ENCODE results near the gene FPR1.

The FPR1 gene

DNA sequence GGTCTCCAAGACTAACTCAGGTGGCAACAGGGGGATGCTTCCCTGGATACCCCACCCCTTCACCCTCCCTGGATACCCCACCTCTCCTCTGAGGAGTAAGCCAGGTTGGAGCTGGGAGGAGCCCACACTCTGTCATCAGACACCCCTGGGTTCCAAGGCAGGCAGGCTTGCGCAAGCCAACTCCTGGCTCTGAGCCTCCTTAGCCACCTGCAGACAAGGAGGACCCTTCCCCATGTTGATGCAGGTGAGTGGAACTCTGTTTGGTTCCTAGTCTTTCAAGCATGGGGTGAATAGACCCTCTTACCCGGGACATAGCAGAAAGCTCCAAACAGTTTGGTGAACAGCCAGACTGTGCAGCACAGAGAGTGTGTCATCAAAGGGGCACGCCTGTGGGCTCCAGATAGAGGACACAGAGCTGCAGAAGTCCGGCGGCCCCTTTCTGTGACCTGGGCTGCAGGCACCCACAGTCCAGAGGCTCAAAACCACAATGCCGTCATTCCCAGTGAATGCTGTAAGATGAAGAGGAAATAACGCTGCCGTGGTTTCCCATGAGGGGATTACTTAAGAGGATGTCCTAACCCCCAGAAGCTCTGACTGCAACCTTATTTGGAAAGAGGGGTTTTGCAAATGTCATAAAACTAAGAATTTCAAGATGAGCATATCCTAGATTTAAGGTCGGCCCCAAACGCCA lies 15.8 kb downstream of the FPR1 start:
- no peak for DNase-seq

DNA sequence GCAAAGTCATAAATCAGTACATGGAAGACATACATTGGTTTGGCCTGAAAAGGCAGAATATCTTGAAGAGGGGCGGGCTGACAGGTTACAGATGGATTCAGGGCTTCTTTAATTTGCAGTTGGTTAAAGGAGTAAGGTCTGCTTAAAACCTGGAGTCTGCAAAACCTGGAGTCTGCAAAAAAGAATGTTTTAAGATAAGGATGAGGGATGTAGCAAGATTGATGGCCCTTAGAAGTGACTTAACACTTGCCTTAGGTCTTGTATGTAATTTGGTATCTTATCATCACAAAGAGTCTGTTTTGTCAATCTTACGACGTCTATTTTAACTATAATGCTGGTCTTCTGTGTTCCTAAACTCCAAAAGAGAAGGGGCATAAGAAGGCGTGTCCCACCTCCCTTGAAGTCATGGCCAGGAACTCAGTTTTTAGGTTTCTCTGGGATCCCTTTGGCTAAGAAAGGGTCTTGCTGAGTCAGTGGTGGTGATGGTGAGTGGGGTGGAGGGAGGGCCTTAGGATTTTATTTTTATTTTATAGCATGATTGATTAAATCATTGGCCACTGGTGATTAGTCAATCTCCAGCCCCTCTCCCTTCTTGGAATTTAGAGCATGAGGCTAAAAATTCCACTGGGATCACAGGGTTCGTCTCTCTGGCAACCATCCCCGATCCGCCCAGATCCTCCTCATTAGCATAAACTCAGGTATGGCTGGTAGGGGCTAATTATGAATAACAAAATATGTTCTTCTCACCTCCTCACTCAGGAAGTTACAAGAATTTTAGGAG lies 17.7 kb downstream of the FPR1 start:
- no peak for DNase-seq

DNA sequence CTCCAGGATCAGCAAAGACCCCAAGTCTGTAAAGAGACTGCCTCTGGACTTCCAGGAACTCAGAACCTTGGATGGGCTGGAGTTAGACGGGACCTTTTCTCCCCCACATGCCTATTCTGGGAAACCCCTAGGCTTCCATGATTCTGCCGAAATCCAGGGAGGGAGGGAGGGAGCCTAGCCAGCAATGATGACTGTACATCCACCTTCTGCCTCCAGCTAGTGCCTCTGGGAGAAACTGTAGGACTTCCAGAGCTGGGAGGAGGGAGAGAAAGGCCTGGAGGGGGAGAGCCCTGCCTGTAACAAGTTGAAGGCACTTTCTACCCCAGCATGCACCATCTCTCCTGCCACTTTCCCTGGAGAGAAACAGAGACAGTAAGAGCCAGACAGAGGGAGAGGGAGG lies 21.9 kb downstream of the FPR1 start:
- DNase-seq: no peak

DNA sequence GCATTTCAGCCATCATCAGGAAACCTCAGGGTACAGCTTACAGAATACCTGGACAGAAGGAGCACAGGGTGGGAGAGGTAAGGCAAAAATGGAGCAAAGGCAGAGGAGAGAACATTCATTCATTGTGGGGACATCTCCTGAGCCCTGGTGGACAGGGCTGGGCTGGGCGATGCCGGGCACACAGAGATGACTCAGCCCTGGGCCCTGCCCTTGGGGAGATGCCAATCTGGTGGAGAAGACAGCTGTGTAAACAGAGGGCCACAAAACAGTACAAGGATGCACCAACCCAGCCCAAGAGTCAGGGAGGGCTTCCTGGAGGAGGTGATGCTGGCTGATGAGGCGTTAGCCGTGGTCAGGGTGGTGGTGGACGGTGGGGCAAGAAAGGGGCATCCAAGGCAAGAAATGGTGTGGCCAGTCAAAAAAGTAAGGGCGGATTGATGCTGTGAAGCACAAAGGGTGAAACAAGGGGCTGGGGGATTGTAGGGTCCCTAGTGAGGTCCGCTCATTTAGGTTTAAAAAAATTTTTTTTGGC lies 24.3 kb downstream of the FPR1 start:
- DNase-seq: no peak

DNA sequence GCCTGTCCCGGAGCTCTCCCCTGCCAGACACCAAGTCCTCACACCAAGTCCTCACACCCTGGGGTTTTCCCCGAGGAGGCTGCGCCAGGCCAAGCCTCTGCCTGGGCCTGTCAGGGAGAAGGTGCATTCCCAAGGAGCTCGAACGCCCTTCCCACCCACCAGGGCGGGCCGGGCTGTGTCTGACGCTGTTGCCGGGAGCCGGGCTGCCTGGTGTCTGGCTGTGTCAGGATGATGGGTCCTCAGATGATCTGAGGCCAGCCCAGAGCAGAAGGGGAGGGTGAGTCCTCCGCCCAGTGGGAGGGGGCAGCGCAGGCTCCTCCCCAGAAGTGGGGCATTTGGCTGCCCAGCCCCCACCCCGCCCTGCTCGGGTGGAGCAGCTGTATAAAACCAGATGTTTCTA lies 25.6 kb downstream of the FPR1 start:
- DNase-seq: no peak

DNA sequence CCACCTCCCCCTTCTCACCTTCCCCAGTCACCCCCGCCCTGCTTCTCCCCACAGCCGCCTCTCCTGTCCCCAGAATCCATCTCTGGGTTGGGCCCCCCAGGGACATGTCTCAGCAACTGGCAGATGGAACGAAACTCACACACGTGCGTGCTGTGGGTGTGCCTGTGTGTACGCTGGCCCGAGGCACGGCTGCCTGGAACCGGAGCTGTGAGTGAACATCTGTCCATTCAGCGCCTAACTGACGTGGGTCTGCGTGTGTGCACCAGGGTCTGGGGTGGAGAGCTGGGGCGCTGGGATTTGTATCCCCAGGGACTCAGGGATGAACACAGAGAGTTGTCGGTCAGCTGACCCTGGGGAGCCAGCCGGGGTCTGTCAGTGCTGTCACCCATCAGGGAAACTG lies 27.1 kb downstream of the FPR1 start:
- DNase-seq: no peak

DNA sequence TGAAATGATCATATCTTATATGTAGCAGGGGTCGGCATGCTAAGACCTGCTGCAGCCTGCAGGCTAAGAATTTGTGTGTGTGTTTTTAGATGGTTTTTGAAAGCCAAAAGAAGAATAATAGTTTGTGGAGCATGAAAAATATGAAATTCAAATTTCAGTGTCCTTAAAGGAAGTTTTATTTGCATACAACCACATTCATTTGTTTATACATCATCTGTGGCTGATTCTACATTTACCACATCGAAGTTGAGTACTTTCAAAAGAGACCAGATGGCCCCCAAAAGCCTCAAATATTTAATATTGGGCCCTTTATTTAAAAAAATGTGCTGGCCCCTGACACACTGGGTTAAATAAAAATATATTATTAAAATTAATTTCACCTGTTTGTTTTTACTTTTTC lies 29.2 kb downstream of the FPR1 start:
- no peak for DNase-seq

DNA sequence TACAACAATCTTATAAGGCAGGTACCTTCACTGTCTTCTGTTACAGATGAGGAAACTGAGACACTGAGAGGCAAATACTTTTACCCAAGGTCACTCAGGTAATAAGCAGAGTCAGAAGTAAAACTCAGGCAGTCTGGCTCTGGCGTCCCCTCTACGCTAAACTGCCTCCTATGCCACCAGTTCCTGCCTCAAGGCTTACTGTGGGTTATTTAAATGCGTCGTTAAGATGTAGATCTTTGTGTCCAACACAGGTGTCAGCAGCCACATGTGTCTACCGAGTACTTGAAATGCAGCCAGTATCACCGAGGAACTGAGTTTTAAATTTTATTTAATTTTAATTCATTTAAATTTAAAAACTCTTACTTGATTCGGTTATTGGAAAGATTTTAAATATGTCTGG lies 29.8 kb downstream of the FPR1 start:
- DNase-seq: no peak

DNA sequence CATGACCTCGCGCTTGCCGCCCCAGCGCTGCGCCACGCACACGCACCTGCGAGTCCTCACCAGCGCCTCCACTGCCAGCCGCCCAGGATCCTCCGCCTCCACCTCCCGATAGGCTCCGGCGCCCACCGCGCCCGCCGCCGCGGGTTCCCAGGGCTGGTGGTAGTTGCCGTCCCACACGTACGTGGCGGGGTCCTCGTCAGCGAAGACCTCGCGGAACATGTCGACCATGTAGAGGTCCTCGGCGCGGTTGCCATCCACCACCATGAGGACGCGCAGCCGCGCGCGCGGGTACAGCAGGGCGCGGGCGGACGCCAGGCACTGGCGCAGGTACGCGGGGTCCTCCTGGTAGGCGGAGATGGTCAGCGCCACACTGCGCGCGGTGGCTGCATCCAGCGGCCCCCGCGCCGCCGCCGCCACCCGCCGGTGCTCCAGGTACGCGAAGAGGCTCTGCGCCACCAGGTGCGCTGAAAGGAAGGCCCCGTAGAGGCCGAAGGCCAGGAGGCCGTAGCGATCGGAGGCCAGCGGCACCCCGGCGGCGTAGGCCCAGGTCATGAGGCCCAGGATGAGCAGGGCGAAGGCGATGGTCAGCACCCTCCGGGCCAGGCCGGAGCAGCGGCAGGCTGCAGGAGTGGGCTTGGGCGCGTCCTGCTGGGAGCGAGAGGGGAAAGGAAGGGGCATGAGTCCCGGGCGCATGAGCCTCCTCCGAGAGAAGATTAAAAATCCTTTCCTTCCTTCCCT lies 32.3 kb downstream of the FPR1 start:
- no peak for DNase-seq

DNA sequence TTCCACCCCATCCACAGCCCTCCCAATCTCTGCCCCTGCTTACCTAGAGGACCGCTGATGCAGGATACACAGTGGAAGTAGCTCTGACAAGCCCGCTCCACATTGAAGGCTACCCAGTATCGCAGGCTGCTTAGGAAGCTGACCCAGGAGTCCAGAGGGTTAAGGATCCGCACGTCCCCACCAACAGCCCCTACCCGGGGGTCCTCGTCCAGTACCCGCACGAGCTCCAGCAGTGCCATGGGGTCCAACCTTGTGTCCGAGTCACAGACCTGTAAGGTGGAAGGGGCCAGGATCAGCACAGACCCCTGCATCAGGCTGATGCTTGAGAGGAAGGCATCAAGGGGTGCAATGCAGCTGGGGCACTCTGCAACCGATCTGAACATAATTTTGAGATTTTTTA lies 34.8 kb downstream of the FPR1 start:
- DNase-seq: no peak

DNA sequence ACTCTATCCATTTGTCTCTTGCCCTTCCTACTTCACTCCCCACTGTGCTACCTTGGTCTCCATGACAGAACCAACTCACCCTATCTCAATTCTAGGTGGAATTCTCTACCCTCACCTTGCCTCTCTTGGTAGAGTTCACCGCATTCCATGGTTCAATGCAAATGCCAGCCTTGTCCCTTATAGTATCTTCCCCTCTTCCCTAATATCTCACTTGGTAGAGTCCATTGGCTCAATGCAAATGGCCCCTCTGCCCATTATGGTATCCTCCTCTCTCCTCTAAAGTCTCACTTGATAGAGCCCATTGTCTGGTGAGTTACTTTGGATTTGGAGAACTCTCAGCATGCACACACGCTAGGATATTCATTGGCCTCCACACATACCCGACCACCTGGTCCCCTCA lies 35.8 kb downstream of the FPR1 start:
- no peak for DNase-seq

DNA sequence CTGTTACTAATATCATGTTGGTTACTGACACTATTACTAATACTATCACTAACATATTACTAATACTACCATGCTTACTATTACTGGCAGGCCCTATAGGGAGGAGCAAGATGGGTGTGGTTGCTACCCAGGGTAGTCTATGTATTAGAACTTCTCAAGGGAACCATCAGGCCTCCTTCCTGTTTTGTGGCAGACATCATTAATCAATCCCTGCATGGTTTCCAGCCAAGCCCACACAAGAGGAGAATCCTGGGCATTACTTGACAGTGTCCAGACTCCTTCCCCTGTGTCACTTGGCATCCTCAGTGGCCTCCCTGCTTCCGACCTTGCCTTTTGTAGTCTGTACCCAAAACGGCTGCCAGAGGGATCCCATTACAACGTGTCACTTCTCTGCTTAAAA lies 36.8 kb downstream of the FPR1 start:
- no peak for DNase-seq

DNA sequence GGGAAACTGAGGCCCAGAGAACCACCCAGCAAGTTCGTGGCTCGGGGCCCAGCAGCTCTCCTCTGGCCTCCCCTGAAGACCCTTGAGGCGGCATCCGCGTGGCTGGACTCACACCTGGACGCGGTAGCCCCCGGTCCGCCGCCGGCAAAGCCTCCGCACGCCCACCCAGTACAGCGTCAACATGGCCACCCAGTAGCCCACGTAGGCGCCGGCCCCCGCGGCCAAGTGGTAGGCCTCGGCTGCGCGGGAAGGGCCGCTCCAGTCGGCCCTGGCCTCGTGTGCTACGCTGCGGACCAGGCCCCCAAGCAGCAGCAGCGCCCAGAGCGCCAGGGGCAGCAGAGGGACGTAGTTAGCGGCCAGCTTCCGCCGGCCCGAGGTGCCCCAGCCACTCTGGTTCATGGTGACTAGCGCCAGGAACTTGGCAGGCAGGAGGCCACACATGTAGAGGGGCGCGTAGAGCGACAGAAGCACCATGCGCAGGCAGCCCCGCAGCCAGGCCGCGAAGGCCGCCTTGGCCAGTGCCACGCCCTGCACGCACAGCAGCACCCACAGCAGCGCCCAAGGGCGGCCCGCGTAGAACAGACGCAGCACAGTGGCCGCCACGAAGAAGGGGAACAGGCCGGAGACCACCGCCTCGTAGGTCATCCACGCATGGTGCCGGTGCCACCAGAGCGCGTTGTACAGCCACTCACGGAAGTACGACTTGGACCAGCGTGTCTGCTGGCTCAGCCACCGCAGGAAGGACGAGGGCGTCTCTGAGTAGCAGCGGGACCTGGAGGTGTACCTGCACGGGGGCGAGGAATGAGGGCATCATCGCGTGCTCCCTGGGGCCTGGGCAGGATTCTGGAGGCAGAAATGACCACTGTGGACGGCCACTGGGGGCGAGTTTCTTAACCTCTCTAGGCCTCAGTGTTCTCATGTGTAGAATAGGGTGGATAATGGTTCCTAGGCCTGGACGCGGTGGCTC lies 38.1 kb downstream of the FPR1 start:
- DNase-seq: no peak

DNA sequence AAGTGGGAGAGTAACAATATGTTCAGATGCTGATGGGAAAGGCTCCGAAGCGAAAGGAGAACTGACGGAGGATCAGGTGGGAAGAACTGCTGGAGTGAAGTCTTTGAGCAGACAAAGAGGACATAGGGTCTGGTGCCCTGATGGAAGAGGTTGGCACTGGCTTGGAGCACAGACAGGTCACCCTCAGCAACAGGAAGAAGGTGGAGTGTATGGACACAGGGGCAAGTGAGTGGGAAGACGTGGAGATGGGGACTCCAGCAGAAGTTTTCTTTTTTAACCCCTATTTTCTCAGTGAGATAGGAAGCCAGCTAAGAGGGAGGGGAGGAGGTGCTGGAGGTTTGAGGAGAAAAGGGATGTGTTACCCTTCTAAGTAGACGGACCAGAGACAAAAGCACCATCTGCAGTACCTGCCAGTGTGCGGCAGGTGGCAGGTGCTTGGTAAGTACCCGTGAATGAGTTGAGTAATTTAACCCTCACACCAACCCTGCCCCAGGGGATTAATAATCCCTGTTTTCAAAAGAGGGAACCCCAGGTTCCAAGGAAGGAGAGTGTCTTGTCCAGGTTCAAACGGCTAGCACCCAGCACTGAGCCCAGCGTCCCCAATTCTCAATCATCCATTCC lies 39.1 kb downstream of the FPR1 start:
- no peak for DNase-seq

DNA sequence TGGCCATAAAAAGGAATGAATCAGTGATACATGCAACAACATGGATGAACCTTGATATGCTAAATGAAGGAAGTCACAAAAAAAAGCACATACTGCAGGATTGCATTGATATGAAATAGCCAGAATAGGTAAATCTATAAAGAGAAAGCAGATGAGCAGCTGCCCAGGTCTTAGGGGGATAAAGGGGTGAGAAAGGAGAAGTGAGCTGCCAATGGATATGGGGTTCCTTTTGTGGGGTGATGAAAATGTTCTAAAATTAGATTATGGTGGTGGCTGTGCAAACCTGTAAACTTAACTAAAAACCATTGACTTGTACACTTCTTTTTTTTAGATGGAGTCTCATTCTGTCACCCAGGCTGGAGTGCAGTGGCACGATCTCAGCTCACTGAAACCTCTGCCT lies 40.0 kb downstream of the FPR1 start:
- DNase-seq: no peak

DNA sequence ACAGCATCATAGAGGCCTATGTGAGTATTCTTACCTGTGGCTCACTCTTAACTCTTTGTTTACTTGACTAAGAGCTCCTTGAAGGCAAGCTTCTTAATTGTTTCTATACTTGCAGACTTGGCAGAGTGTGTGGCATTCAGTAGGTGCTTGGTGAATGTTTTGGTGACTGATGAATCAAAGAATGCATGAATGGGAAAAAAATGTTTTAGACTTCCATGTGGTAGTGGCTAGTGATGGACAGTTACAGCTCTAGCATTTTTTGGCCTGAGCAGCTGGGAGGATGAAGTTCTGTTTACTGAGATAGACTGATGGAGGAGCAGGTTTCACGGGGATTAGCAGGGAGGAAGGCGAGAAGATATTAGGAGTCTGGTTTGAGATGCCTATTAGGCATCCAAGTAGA lies 41.5 kb downstream of the FPR1 start:
- DNase-seq: no peak

DNA sequence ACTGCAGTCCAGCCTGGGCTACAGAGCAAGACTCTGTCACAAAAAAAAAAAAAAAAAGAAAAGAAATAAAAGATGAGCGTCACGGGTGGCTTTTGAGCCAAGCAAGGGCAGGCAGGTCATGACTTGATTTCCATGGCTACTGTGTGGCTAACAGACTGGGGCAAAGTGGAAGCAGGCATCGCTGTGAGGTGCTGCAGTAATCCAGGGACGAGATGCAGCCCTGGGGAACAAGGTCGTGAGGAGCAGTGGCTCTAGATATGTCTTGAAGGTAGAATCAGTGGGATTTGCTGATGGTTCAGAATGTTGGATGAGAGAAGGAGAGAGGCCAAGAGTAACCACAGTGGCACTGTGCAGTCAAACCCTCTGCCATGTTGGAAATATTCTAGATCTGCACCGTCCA lies 42.1 kb downstream of the FPR1 start:
- DNase-seq: no peak

DNA sequence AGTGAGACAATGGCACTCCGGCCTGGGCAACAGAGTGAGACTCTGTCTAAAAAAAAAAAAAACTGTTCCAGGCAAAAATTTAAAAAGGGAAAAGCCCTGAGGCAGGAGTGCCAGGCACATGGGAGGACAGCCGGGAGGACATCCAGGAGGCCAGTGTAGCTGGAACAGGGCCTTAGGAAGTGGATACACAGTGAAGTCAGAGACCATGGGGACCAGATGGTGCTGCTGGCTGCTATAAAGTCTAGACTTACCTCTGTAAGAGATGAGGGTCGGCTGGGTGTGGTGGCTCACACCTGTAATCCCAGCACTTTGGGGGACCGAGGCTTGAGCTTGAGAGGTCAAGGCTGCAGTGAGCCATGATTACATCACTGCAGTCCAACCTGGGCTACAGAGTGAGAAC lies 42.9 kb downstream of the FPR1 start:
- DNase-seq: no peak

DNA sequence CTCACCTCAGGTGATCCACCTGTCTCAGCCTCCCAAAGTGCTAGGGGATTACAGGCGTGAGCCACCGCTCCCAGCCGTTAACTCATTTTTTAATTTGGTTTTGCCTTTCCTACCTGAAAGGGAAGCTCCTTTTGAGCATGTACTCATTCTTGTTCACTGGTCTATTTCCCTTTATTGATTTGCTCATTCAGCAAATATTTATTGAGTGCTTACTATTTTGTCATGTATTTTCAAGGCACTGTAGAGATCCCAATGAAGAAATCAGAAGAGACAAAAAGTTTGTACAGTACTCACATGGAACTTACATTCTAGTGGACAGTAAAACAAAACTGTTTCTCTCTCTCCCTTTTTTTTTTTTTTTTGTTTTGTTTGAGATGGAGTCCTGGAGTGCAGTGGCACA lies 44.8 kb downstream of the FPR1 start:
- DNase-seq: no peak

DNA sequence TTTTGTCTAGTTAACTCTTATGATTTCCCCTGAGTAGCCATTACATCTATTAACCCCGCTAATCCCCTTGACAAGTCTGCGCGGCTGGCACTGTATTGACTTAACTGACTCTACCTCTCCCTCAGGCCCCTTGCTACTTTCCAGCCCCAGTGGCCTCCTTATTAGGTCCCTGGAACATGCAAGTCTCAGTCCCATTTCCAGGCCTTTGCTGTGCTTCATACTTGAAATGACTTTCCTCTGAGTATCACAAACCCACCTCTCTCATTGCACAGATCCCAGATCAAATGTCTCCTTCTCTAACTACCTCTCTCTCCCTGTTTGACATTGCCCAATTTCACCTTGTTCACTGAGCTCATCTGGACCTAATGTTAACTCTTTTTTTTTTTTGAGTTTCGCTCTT lies 45.4 kb downstream of the FPR1 start:
- no peak for DNase-seq

DNA sequence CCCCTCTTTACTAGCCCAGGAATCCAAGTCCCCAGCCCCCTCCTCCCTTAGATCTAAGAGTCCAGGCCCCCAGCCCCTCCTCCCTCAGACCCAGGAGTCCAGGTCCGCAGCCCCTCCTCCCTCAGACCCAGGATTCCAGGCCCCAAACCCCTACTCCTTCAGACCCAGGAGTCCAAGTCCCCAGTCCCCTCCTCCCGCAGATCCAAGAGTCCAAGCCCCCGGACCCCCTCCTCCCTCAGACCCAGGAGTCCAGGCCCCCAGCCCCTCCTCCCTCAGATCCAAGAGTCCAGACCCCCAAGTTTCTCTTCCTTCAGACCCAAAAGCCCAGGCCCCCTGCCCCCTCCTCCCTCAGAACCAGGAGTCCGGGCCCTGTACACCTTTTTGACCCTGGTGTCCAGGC lies 47.1 kb downstream of the FPR1 start:
- no peak for DNase-seq

All from stimulated activated CD4-positive, alpha-beta T cell treated with anti-CD3 and anti-CD28 coated beads, Interleukin-4, amount 100 ng/mL, for 4 hours (primary cell).